Embryonic facial prominence (tissue), 1 donor: ENCODE results near the gene PPFIA4.

ENCODE experiments used
- DNase-seq: peaks from one replicate; pipeline ENCODE4 v3.0.0-alpha.2; 2016; ENCODE audit errors: extremely low spot score

The PPFIA4 gene

DNA sequence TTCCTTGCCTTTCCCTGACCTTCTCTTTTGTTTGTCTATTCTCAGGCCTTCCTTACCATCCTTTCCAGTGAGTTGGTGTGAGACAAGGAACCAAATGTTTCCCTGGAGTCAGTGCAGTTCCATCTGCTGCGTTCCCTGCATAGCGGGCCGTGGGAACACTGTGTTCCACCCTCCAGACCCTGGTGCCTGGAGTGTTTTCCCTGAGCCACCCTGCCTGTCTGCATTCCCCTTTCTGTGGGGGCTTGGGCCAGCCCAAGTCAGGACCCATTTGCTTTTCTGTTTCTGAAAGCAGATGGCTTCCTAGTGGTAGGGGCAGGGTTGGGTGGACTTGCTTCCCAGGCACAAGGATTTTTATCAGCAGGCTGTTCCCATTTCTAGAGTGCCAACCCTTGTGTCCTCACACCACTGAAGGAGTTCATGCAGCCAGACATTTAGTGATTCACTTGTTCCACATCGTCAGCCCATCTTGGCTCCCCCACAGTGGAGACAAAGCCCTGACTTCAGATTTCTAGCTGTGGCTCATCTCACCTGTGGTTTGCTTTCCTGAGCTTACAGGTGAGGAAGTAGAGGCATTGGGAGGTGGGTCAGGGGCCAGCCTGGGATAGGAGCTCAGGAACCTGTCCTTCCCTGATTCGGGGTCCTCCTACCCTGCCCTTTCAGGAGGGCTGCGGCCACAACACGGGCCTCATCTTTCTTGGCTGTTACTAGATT lies 73.7 kb downstream of the PPFIA4 start:
- DNase-seq = no peak

DNA sequence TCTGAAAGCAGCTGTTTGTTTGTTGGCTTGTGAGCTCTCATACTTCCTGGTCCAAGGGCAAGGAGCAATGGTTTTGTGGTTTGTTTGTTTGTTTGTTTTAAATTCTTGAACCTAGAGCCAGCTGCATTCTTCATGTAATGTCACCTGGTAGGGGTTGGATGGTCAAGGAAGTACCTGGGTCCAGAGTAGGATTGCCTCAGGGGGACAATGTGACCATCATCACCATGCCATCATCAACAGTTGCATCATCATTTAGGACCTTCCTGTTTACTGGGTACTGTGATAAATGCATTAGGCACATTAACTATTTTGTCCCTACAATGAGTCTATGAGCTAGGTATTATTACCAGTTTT lies 74.2 kb downstream of the PPFIA4 start:
- DNase-seq = no peak

DNA sequence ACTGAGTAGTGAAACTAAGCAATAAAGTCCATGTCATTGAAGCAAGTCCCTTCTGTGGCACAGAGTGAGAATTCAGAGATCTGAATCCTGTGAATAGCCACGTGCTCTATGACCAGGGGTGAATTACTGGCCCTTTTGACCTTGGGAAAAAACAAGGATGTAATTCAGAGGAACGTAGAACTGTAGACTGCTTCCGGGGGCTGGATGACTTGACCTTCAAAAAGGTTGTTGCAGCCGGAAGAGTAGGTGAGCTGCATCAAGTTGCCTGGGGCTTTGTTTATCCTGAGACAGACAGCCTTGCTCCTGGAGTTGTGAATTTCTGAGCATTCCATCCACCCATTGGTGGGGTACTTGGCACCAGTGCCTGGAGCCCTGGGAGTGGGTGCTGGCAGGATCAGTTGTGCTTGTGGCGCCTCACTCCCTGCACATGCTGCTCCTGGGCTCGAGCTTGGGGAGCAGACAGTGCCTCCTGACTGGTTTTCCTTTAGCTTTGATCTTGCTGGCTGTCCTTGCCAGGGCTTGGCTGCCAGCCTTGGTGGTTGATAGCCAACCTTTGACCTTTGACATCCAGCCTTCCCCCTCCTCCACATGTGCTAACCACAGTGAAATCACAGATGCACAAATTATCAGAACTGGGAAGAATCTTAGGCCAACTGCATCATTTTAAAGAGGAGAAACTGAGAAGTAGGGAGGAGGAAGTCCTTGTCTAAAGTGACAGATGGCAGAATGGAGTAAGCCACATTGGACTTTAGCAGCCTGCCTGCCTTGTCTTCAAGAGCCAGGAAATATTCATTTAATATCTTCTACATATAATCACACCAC lies 75.7 kb downstream of the PPFIA4 start:
- DNase-seq = no peak

DNA sequence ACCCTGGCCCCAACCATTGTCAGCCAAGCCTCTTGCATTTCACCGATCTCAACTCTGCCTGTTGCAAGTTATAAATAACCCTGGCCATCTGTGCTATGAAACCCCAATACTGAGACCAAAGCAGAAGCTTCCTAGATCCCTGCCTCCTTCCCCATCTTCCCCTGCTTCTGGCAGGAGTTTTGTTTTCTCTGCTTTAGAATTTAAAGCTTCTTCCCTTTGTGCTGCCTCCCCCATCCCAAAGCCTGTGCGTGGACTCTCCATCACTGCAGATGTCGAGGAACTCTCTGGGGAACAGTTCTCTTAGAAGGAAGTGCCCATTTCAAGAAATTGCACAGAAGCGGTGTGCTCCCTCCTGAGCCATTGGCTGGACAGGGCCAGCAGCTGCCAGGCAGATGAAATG lies 76.9 kb downstream of the PPFIA4 start:
- no peak for DNase-seq

DNA sequence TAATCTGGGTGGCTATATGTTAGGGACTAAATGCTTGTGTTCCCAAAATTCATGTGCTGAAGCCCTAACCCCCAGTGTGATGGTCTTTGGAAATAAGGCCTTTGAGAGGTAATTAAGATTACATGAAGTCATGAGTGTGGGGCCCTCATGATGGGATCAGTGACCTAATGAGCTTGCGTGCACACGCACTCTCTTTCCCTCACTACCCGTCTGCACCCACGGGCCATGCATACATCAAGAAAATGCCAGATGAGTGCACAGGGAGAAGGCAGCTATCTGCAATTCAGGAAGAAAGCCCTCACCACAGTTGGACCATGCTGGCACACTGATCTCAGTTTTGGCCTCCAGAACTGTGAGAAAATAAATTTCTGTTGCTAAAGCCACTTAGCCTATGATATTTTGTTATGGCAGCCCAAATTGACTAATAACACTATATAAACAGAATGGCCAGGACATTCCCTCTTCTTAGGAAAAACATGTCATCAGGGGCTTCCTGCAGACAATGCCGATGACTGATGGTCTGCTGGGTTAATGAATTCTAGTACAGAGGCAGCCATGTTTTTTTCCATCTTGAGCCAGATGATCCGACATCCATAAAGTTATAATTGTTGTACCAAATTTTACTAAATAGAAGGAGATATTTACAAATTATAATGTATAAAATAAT lies 77.7 kb downstream of the PPFIA4 start:
- DNase-seq = no peak

DNA sequence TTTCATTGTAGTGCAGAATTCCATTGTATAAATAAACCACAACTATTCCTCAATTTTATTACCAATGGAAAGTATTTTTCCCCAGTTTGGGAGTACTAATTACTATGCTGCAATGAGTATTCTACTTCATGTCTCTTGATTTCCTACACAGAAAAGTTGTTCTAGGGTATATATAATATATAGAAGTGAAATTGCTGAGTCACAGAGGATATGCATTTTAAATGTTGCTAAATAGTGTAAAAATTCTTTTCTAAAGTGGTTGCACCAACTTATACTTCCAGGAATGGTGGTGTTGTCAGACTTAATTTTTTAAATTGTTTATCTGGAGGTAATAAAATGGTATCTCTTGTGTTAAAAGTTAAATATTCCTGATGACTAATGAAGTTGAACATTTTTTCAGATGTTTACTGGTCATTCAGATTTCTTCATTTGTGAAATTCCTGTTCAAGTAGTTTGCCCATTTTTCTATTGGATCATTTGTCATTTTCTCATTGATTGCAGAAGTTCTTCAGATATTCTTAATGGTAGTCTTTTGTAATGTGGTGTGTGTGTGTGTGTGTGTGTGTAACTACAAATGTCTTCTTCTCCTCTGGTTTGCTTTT lies 78.6 kb downstream of the PPFIA4 start:
- DNase-seq = no peak

DNA sequence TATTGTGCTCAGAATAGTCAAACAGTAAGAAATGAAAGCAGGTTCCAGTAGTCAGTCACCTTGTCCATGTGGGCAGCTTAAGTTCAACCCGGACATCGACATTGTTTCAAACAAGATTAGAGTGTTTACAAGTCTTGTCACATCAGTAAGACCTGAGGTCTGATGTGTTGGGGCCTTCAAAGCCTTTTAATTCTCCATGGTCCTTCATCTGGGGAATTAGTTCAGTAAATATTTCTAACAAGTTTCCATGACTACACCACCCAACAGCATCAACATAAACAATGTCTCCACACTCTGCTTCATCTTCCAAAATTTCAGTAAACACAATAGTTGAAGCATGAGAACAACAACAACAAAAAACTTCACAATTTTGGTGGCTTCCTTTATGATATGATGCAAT lies 86.2 kb downstream of the PPFIA4 start:
- no peak for DNase-seq

DNA sequence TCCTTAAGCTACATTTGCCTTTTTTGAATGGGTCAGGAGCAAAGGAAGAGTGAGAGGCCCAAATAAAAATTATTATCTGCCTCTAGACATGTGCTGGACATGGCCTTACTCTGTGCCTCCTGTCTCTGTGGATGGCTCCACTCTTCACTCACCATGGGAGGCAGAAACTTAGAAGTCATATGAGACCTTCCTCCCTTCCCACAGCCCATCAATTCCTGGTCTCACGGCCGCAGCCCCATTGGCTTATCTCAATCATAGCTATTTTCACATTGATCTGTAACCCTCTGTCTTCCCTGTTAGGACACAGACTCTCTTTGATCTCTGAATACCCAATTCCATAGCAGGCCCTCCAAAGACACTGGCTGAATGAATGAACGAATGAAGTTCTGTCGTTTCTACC lies 87.0 kb downstream of the PPFIA4 start:
- DNase-seq = no peak

DNA sequence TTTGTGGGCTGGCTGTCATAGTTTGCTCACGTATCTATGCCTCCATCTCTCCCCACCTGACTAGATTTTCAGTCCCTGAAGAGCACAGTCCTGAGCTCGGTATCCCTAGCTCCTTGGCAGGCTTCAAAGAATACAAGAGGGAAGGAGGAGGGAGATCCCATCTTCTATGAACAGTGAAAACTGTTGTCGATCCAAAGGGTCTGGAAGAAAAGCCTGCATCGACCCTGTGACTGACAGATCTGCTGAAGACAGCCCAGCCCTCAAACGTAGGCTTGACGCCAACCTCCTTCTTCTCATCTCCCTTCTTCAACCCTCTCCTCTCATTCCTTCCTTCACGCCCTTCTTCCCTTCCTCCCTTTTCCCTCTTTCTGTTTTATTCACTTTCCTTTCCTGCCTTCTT lies 87.9 kb downstream of the PPFIA4 start:
- DNase-seq = no peak

DNA sequence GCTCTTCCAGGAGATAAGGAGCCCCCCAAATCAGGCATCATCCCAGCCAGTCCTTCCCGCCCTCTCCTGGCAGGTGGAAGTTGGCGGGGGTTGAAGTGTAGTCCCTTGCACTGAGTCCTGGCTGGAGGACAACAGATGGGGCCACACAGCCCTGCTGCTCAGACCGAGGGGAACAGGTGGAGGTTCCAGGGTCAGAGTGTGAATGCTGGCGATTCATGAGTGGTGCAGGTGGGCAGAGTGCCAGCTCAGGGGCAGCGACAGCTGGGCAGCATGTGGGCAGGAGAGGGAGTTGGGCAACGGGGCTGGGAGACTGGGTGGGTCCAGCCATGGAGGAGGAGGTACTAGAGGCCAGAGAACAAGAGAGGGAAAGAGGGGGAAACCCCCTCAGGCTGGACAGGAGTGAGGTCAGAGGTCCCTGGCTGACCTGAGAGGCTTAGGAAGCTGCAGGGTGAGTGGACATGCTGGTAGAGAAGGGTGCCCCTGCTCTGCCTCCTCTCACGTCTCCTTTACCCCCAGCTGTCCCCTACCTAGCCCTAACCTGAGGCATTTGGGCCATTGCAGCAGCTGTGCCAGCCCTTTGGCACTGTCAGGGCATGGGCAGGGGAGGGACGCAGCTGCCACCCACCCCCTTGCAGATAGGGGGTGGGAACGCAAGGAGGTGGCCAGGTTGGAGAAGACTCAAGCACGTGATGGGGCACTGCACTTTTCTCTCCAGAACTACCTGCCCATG lies 90.0 kb downstream of the PPFIA4 start:
- no peak for DNase-seq

DNA sequence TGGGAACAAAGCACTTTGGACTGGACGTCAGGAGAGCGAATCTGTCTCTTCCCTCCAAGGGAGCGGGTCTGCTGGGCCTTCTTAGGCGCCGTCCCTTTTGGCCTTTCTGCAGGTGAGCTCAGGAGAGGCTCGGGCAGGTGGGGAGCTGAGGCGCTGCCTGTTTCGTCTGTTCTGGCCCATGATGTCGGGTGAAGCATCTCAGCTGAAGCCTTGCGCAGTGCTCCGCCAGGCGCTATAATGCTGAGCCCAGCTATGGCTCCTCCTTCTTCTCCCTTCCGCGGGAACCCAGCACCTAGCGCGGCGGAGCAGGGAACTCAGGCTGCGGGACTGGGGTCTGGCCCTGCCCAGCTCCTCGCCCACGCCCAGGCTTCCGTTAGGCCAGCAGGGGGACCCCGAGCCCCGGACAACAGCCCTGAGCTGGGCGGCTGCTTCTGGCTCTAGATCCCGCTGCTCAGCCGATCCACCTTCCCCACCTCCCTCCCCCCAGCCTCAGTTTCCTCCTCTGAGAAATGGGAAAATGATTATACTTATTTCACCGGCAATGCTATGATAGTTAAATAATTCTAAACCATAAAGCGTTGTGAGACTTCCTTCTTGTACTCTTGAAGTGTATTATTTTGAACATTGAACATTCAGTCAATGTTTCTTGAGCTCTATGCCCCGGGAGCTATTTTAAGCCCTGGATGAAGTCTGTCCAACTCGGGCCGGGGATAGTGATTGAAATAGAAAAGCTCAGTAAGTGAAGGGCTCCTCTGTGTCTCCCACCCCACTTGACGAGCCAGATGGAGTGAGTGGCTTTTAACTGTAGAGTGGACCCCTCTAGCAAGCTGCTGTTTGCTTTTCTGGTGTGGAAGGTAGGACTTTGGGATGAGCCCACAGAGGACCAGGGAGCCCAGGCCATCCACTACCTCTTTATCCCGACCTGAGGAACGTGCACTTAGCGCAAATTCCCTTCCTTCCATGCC lies 91.6 kb downstream of the PPFIA4 start:
- peak; percentile 29 for DNase-seq

DNA sequence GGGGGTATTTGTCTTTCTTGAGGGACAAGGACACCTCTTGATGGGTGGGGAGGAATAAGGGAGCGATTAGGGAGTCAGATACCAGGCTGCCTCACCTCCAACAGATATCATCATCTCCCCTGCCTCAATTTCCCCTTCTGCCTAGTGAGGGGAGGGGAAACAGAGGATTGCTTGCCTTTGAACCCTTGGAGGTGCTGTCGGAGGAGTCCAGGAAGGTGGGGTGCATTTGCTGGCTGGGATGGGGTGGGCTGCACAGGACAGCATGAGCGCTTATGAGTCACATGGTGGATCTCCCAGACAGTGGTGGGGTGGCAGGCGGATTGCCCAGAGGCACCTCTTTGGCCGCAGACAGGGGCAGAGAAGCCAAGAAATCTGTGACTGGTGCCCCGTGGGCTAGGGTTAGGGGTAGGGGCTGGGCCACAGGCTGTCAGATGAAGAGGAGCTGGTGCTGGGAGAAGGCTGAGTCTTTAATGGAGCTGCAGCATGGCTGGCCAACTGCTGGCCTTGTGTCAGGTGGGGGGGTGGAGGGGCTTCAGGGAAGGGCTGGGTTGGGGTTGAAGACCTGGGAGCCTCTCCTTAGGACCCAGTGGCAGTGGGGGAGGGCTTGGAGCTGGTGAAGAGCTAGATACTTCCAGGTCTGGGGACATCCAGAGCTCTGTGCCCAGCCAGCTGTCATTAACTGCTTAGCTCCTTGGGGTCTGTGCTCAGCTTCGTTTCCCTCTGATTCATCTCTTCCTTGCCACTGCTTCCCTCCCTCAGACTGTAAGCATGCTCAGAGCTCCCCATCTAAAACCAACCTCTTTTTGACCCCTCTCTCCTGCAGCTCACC lies 94.2 kb downstream of the PPFIA4 start:
- no peak for DNase-seq

DNA sequence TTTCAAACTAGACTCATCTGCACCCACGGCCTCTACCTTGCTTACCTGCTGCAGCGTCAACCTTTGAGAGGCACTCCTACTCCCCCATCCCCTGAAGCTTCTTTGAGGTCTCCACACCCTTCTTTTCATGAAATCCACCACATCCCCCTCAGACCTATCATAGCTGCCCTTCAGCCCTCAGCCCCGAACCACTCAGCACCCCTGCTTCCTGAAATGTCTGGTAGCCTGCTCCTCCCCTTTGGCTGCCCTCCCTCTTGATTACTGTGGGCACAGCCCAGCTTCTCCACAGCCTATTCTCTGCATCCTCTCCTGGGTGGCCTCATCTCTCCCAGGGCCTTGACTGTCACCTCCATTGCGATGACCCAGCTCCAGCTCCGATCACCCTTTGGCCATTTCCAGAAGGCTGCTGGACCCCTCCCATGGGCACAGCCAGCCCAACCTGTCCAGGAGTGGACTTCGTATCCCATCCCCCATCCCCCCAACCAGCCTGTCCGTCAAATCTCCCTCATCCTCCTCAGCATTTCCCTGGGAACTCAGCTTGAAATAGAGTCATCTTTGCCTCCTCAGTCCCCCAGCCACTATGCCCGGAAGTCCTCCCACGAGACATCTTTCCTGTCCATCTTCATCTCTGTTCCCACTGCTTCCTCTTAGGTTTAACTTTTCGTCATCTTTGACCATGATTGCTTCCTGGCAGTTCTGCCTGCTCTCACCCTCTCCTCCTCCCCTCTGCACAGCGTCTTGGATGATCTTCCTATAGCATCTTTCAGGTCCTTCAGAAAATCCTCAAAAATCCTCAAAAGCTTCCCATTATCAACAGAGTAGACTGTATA lies 95.1 kb downstream of the PPFIA4 start:
- DNase-seq = no peak

DNA sequence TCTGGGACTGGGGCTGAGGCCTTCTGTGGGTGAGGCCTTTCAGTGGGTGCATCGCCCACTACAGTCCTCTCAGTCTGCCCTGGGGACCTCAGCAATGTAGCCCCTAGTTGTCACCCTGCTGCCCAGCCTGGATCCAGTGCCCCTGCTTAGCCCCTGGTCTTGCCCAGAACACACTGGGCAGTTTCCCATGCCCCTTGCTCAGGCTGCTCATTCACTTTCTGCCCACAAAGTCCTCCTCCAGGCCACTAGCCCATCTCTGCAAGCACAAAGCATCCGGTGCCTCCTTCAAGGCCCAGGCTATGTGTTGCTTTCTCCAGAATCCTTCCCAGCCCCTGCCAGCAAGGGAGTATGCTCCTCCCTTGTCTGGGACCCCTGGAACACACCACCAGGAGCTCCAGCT lies 95.9 kb downstream of the PPFIA4 start:
- DNase-seq = no peak

DNA sequence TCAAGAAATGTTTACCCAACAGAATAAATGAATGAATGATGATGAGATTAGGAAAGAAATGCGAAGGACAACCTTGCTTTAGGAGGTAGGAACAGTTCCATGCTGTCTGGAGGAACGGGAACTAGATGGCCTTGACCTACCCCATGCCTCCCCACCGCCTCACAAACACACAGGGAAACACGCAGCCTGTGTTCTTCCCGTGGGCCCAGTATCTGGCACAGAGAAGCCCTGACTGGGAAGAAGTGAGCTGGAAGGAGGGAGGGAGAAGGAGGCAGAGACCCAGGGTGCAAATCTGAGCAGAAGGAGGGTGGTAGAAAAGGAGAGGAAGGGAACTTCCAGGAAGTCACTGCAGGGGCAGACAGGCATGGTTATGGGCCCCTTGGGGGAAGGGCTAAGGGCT lies 97.7 kb downstream of the PPFIA4 start:
- DNase-seq = no peak

DNA sequence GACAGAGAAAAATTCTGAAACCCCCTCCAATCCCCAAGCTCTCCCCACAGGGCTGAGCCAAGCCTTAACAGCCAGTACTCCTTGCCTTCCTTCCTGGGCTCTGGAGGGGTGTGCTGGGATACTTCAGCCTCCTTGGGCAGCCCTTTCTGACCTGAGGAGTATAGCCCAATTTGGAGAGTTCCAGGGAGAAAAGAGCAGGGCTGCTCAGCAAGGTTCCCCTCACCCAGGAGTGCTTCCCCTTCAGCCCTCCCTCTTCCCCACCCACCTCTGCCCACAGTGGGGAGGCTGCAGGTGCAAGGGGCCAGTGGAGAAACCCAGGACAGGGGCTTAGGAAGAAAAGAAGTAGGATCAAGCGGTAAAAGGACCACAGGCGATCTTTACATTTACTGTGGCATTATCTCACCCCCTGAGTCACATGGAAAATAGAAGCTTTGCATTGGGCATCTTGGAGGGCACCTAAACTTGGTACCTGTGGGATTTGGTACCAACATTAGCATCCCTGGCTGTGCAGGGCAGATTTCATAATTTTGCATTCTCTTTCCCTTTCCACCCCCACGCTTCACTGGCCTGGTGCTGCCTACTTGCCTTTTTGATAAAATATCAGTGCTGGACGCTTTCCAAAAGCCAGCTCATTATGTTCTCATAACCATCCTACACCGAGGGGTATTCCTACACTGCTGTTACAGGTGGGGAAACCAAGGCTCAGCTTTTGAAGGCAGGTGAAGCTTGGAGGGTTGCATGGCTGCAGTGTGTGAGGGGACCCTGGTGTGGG lies 98.4 kb downstream of the PPFIA4 start:
- DNase-seq = no peak

DNA sequence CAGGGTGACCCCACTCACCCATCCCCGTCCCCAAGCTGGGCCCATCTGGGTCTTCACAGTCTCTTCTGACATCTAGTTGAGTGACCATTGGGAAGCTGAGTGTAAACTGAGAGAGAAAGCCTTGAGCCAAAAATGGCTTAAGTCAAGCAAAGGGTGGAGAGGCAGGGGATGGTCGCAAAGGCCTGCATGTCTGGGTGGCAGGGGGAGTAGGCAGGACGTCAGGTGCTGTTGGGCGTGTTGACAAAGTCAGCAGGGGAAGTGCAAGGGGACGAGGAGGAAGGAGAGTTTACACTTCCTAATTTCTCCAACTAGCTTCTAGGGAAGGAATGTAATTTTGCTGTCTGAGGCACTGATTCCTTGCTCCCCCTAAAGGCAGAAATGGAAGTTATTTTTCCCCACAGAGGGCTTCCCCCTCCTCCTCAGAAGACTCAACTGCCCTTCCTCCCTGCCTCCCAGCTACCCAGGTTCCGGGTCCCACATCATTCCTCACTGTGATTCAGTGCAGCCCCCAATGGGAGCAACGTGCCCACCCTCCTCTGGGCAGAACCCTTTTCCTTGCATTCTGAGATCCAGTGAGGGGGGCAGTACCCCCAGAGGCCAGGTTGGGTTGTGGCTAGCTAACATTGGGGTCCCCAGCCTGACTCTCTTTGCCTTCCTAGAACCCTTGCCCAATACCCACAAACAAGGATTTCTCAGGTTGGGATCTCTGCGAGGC lies 100.0 kb downstream of the PPFIA4 start:
- no peak for DNase-seq
